ENCODE measurements around the gene PTPRN2.
"Not testable (repeated sequence)": the region's sequence is repeated elsewhere in the genome, so short reads cannot be mapped to it uniquely, and the experiment has no call there.

PTPRN2 gene

DNA sequence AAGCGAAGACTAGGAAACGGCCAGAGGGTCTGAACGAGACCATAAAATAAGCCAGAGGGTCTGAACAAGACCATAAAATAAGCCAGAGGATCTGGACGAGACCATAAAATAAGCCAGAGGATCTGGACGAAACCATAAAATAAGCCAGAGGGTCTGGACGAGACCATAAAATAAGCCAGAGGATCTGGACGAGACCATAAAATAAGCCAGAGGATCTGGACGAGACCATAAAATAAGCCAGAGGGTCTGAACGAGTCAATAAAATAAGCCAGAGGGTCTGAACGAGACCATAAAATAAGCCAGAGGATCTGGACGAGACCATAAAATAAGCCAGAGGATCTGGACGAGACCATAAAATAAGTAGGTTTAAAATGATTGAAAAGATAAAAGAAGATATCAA is 692.5 kb downstream of the PTPRN2 start:
- not testable (repeated sequence) for H2BK120ac ChIP-seq (ENCODE audit: low read depth, low read length); DNase-seq (ENCODE audit: low spot score); H3K79me1 ChIP-seq (ENCODE audit: low read depth, low read length); H4K8ac ChIP-seq (ENCODE audit: low read depth, low read length); H2BK15ac ChIP-seq (ENCODE audit: low read length); H3K4me1 ChIP-seq (ENCODE audit: control insufficient read depth in 2 of 2, insufficient read depth in 1 of 2, low read depth in 1 of 2, low read length in 2 of 2); H2BK12ac ChIP-seq (ENCODE audit: low read length); H3K18ac ChIP-seq (ENCODE audit: low read length); H3K27me3 ChIP-seq (ENCODE audit: control insufficient read depth in 3 of 3, insufficient read depth in 3 of 3, low read depth in 1 of 3, low read length in 3 of 3); H3K4ac ChIP-seq (ENCODE audit: low read length); H3K36me3 ChIP-seq (replicated peaks in 1 of 2; ENCODE audit: control insufficient read depth in 2 of 2, insufficient read depth in 2 of 2, low read length in 2 of 2); H2AFZ ChIP-seq (ENCODE audit: low read length); H3K23ac ChIP-seq (ENCODE audit: low read depth, low read length, poor library complexity); H3K9ac ChIP-seq (ENCODE audit: low read depth, low read length, poor library complexity); H2AK5ac ChIP-seq (ENCODE audit: low read depth, low read length); H3K14ac ChIP-seq (ENCODE audit: low read length); H3K4me2 ChIP-seq (ENCODE audit: insufficient read depth, low read length, poor library complexity, severe bottlenecking); H3K4me3 ChIP-seq (ENCODE audit: low read length in 2 of 2); H3K27ac ChIP-seq (replicated peaks; ENCODE audit: low read length); H3K9me3 ChIP-seq (replicated peaks in 1 of 2; ENCODE audit: control insufficient read depth in 2 of 2, insufficient read depth in 1 of 2, low read depth in 1 of 2, low read length in 2 of 2); H4K91ac ChIP-seq (ENCODE audit: low read depth, low read length, poor library complexity); H2BK5ac ChIP-seq (ENCODE audit: low read length)
- no CpG with 5 or more reads among the region's 12 CpGs for WGBS, 2 donors (ENCODE audit: extremely low coverage in 2 of 2, insufficient read length in 2 of 2, insufficient replicate concordance in 1 of 2)

DNA sequence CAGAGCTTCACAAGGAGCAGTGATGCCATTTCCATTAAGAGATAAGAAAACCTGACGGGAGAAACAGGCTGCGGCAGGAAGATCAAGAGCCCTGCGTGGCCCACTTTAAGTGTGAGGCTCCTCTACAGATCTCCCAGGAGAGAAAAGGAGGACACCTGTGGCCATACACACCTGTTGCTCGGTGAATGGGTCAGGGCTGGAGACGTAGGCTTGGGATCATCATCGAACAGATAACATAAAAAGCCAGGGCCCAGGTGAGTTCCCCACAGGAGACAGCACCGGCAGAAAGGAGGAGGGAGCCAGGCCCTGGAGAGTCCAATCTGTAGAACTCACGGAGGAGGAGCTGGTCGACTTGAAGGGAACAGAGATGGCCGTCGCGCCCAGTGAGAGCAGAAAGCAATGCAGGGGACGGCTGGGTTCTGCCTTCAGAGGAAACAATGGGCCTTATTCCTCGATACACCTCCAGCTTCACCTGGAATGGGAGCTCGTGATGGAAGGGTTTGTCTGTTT is 694.0 kb downstream of the PTPRN2 start:
- Histone ChIP-seq H3K36me3 (replicated peaks in 1 of 2; ENCODE audit: control insufficient read depth in 2 of 2, insufficient read depth in 2 of 2, low read length in 2 of 2) (no peaks in the 10 kb centered on the region), H3K9ac (ENCODE audit: low read depth, low read length, poor library complexity) (no peak overlapping the region), H3K23ac (ENCODE audit: low read depth, low read length, poor library complexity) (no peak overlapping the region), H3K27ac (replicated peaks; ENCODE audit: low read length) (no peak overlapping the region), H2AK5ac (ENCODE audit: low read depth, low read length) (peak overlapping the region; percentile 21), H2BK5ac (ENCODE audit: low read length) (no peak overlapping the region), H2AFZ (ENCODE audit: low read length) (no peak overlapping the region), H3K14ac (ENCODE audit: low read length) (no peak overlapping the region), H3K4me1 (ENCODE audit: control insufficient read depth in 2 of 2, insufficient read depth in 1 of 2, low read depth in 1 of 2, low read length in 2 of 2) (no peaks in the 10 kb centered on the region), H3K4ac (ENCODE audit: low read length) (no peak overlapping the region), H3K79me1 (ENCODE audit: low read depth, low read length) (no peaks in the 10 kb centered on the region), H3K18ac (ENCODE audit: low read length) (no peak overlapping the region), H3K4me2 (ENCODE audit: insufficient read depth, low read length, poor library complexity, severe bottlenecking) (no peak overlapping the region), H2BK120ac (ENCODE audit: low read depth, low read length) (no peak overlapping the region), H3K9me3 (replicated peaks in 1 of 2; ENCODE audit: control insufficient read depth in 2 of 2, insufficient read depth in 1 of 2, low read depth in 1 of 2, low read length in 2 of 2) (peaks cover 0 to 5% of the 10 kb centered on the region in 2 donors), H2BK12ac (ENCODE audit: low read length) (no peak overlapping the region), H2BK15ac (ENCODE audit: low read length) (no peak overlapping the region), H4K91ac (ENCODE audit: low read depth, low read length, poor library complexity) (no peak overlapping the region), H4K8ac (ENCODE audit: low read depth, low read length) (no peak overlapping the region), H3K27me3 (ENCODE audit: control insufficient read depth in 3 of 3, insufficient read depth in 3 of 3, low read depth in 1 of 3, low read length in 3 of 3) (no peaks in the 10 kb centered on the region), H3K4me3 (ENCODE audit: low read length in 2 of 2) (no peak overlapping the region)
- DNase-seq (ENCODE audit: low spot score): no peak
- no CpG with 5 or more reads among the region's 15 CpGs for WGBS, 2 donors (ENCODE audit: extremely low coverage in 2 of 2, insufficient read length in 2 of 2, insufficient replicate concordance in 1 of 2)

DNA sequence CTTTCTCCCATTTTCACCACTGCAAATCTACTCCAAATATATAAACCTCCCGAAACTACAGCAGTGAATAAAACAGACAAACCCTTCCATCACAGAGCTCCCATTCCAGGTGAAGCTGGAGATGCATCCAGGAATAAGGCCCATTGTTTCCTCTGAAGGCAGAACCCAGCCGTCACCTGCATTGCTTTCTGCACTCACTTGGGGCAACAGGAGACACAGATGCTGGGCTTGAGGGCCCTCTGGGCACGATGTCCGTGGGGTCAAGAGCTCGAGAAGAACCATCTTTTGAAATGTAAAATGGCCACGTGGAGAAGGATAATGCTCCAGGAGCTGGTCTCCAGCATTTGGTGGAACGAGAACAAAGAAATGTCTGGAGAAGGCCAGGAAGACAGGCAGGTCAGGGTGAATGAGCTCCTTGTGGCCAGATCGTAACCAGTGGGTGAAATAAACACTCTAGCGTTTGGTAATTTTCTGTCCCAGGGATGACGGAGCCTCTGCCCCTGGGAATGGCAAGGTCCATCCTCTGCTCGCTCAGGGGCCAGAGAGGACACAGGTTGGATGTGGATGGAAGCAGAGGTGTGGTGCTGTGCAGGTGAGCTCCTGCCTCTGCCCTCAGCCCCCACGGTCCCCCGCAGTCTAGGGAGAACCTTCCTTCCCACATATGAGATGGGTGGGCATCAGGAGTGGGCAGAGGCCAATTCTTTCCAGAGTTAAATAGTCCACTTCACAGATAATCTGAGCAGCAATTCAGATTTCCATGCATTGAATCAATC is 694.7 kb downstream of the PTPRN2 start:
- Histone ChIP-seq H2BK15ac (ENCODE audit: low read length) (no peak overlapping the region), H2BK12ac (ENCODE audit: low read length) (no peak overlapping the region), H4K91ac (ENCODE audit: low read depth, low read length, poor library complexity) (no peak overlapping the region), H3K4me3 (ENCODE audit: low read length in 2 of 2) (no peak overlapping the region), H2AFZ (ENCODE audit: low read length) (no peak overlapping the region), H2AK5ac (ENCODE audit: low read depth, low read length) (no peak overlapping the region), H3K27ac (replicated peaks; ENCODE audit: low read length) (no peak overlapping the region), H3K9me3 (replicated peaks in 1 of 2; ENCODE audit: control insufficient read depth in 2 of 2, insufficient read depth in 1 of 2, low read depth in 1 of 2, low read length in 2 of 2) (peaks cover 0 to 5% of the 10 kb centered on the region in 2 donors), H4K8ac (ENCODE audit: low read depth, low read length) (no peak overlapping the region), H3K23ac (ENCODE audit: low read depth, low read length, poor library complexity) (no peak overlapping the region), H3K4ac (ENCODE audit: low read length) (no peak overlapping the region), H3K79me1 (ENCODE audit: low read depth, low read length) (no peaks in the 10 kb centered on the region), H3K9ac (ENCODE audit: low read depth, low read length, poor library complexity) (no peak overlapping the region), H3K36me3 (replicated peaks in 1 of 2; ENCODE audit: control insufficient read depth in 2 of 2, insufficient read depth in 2 of 2, low read length in 2 of 2) (no peaks in the 10 kb centered on the region), H3K14ac (ENCODE audit: low read length) (no peak overlapping the region), H2BK5ac (ENCODE audit: low read length) (no peak overlapping the region), H3K27me3 (ENCODE audit: control insufficient read depth in 3 of 3, insufficient read depth in 3 of 3, low read depth in 1 of 3, low read length in 3 of 3) (no peaks in the 10 kb centered on the region), H2BK120ac (ENCODE audit: low read depth, low read length) (no peak overlapping the region), H3K18ac (ENCODE audit: low read length) (peak overlapping the region; percentile 46), H3K4me2 (ENCODE audit: insufficient read depth, low read length, poor library complexity, severe bottlenecking) (no peak overlapping the region), H3K4me1 (ENCODE audit: control insufficient read depth in 2 of 2, insufficient read depth in 1 of 2, low read depth in 1 of 2, low read length in 2 of 2) (no peaks in the 10 kb centered on the region)
- WGBS, 2 donors (ENCODE audit: extremely low coverage in 2 of 2, insufficient read length in 2 of 2, insufficient replicate concordance in 1 of 2): no CpG with 5 or more reads among the region's 13 CpGs
- no peak for DNase-seq (ENCODE audit: low spot score)

DNA sequence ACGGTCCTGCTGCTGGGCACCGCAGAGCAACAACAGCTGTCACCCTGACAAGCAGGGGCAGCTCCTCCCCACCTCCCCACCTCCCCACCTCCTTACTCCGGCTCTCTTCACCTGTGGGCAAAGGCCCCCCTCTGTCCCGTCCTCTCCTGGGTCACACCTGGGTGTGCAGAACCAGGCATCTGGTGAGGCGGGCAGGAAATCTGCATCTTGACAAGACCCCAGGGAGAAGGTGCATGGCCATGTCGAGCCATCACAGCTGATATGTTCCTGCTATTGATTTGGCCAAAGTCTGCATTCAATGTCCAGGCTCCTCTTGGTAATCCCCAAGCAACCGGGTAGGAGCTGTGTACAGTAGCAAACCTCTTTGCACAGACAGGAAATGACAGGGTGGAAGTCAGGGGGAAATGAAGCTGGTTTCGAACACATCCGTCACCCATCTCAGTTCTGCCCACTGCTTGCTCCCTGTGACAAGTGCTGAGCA is 696.7 kb downstream of the PTPRN2 start:
- Histone ChIP-seq H3K79me1 (ENCODE audit: low read depth, low read length) (no peaks in the 10 kb centered on the region), H2AK5ac (ENCODE audit: low read depth, low read length) (peak overlapping the region; percentile 3), H3K27me3 (ENCODE audit: control insufficient read depth in 3 of 3, insufficient read depth in 3 of 3, low read depth in 1 of 3, low read length in 3 of 3) (no peaks in the 10 kb centered on the region), H3K4me2 (ENCODE audit: insufficient read depth, low read length, poor library complexity, severe bottlenecking) (no peak overlapping the region), H2BK15ac (ENCODE audit: low read length) (no peak overlapping the region), H3K27ac (replicated peaks; ENCODE audit: low read length) (no peak overlapping the region), H3K9me3 (replicated peaks in 1 of 2; ENCODE audit: control insufficient read depth in 2 of 2, insufficient read depth in 1 of 2, low read depth in 1 of 2, low read length in 2 of 2) (peaks cover 0 to 5% of the 10 kb centered on the region in 2 donors), H3K36me3 (replicated peaks in 1 of 2; ENCODE audit: control insufficient read depth in 2 of 2, insufficient read depth in 2 of 2, low read length in 2 of 2) (no peaks in the 10 kb centered on the region), H3K4me3 (ENCODE audit: low read length in 2 of 2) (no peak overlapping the region), H2BK5ac (ENCODE audit: low read length) (no peak overlapping the region), H2AFZ (ENCODE audit: low read length) (no peak overlapping the region), H4K8ac (ENCODE audit: low read depth, low read length) (no peak overlapping the region), H2BK12ac (ENCODE audit: low read length) (no peak overlapping the region), H3K4me1 (ENCODE audit: control insufficient read depth in 2 of 2, insufficient read depth in 1 of 2, low read depth in 1 of 2, low read length in 2 of 2) (peaks cover 0 to 1% of the 10 kb centered on the region in 2 donors), H4K91ac (ENCODE audit: low read depth, low read length, poor library complexity) (no peak overlapping the region), H3K9ac (ENCODE audit: low read depth, low read length, poor library complexity) (no peak overlapping the region), H3K23ac (ENCODE audit: low read depth, low read length, poor library complexity) (no peak overlapping the region), H3K14ac (ENCODE audit: low read length) (no peak overlapping the region), H3K4ac (ENCODE audit: low read length) (no peak overlapping the region), H2BK120ac (ENCODE audit: low read depth, low read length) (no peak overlapping the region), H3K18ac (ENCODE audit: low read length) (no peak overlapping the region)
- WGBS, 2 donors (ENCODE audit: extremely low coverage in 2 of 2, insufficient read length in 2 of 2, insufficient replicate concordance in 1 of 2): no CpG with 5 or more reads among the region's 9 CpGs
- no peak for DNase-seq (ENCODE audit: low spot score)
